Astrocyte (in vitro differentiated cells and primary cell): Measurements from ENCODE around the gene SLC29A1. TPM values are rescaled to one million over a fixed set of nuclear protein-coding genes. Genes with fewer than 3 reads are reported as not detected.

ENCODE experiments used
- DNase-seq: peaks from one replicate; pipeline ENCODE4 v3.0.0-alpha.2; 2010; ENCODE audit warnings: low read depth
- FAIRE-seq: peaks from 2 replicates; lab custom pipeline; 2011; peaks lifted over from hg19 to GRCh38; lab: Jason Lieb, UNC
- H2AFZ ChIP-seq: 2 replicates; pipeline ENCODE4 v1.6.0; 2012; ENCODE audit warnings: low read depth, low read length, inconsistent platforms
- H3K27ac ChIP-seq: 2 replicates; pipeline ENCODE4 v1.5.1; 2011; ENCODE audit warnings: low read depth, low read length, inconsistent platforms
- H3K27me3 ChIP-seq: 2 replicates; pipeline ENCODE4 v1.6.0; 2011; ENCODE audit warnings: low read length, inconsistent platforms; ENCODE audit not compliant: insufficient read depth
- H3K36me3 ChIP-seq: 2 replicates; pipeline ENCODE4 v1.5.1; 2011; ENCODE audit warnings: low read length, inconsistent platforms; ENCODE audit not compliant: insufficient read depth
- H3K4me1 ChIP-seq: 2 replicates; pipeline ENCODE4 v1.5.1; 2011; ENCODE audit warnings: low read length, inconsistent platforms; ENCODE audit not compliant: insufficient read depth
- H3K4me2 ChIP-seq: 2 replicates; pipeline ENCODE4 v1.6.0; 2012; ENCODE audit warnings: low read length, inconsistent platforms
- H3K4me3 ChIP-seq: 2 replicates; pipeline ENCODE4 v1.5.1; 2011; ENCODE audit warnings: low read depth, mild to moderate bottlenecking, low read length, inconsistent platforms; ENCODE audit not compliant: insufficient read depth
- H3K79me2 ChIP-seq: 2 replicates; pipeline ENCODE4 v1.6.0; 2012; ENCODE audit warnings: mild to moderate bottlenecking, low read length, inconsistent platforms; ENCODE audit not compliant: insufficient read depth
- H3K9ac ChIP-seq: 2 replicates; pipeline ENCODE4 v1.6.0; 2012; ENCODE audit warnings: mild to moderate bottlenecking, low read length, inconsistent platforms
- H3K9me3 ChIP-seq: 2 replicates; pipeline ENCODE4 v1.5.1; 2012; ENCODE audit warnings: low read depth, mild to moderate bottlenecking, low read length, inconsistent platforms; ENCODE audit not compliant: insufficient read depth
- H4K20me1 ChIP-seq: 2 replicates; pipeline ENCODE4 v1.6.0; 2012; ENCODE audit warnings: low read length, inconsistent platforms; ENCODE audit not compliant: insufficient read depth
- H3K27ac Mint-ChIP-seq: one replicate; pipeline ENCODE4 v1.8.0; 2021; ENCODE audit warnings: mild to moderate bottlenecking, mixed read lengths; ENCODE audit not compliant: unreplicated experiment
- H3K27me3 Mint-ChIP-seq: one replicate; pipeline ENCODE4 v1.8.0; 2021; ENCODE audit warnings: low read depth, mixed read lengths; ENCODE audit not compliant: unreplicated experiment
- H3K36me3 Mint-ChIP-seq: one replicate; pipeline ENCODE4 v1.8.0; 2021; ENCODE audit warnings: low read depth, mixed read lengths; ENCODE audit not compliant: unreplicated experiment
- H3K4me1 Mint-ChIP-seq: one replicate; pipeline ENCODE4 v1.8.0; 2021; ENCODE audit warnings: low read depth, mixed read lengths; ENCODE audit not compliant: unreplicated experiment
- H3K4me3 Mint-ChIP-seq: one replicate; pipeline ENCODE4 v1.8.0; 2021; ENCODE audit warnings: mild to moderate bottlenecking, moderate library complexity, mixed read lengths; ENCODE audit not compliant: unreplicated experiment
- H3K9me3 Mint-ChIP-seq: one replicate; pipeline ENCODE4 v1.8.0; 2021; ENCODE audit warnings: mild to moderate bottlenecking, mixed read lengths; ENCODE audit not compliant: unreplicated experiment
- CTCF ChIP-seq: IDR thresholded peaks from 2 replicates; pipeline ENCODE4 v1.5.1; 2011; ENCODE audit warnings: low read depth, mild to moderate bottlenecking, inconsistent platforms, low read length, moderate library complexity; ENCODE audit not compliant: insufficient read depth
- EZH2 ChIP-seq: IDR thresholded peaks from 2 replicates; pipeline ENCODE4 v1.6.1; 2012; ENCODE audit warnings: mild to moderate bottlenecking, low read length, inconsistent platforms; ENCODE audit not compliant: insufficient read depth
- total RNA-seq: library from RNA; stranded (reverse); gene quantifications from 2 replicates; pipeline ENCODE4 v1.2.1, GENCODE V29; 2021

Gene SLC29A1
- total RNA-seq, 1 donor from 2014 or later: 15.3 TPM

GRCh38 chr6:44216677-44217331 is 6.6 kb upstream of the SLC29A1 start, which contains the start of gene MYMX:
Gene MYMX, plus strand, starts transcription at chr6:44216926. Its CDS starts 546 bp downstream, at chr6:44217472.
- Mint-ChIP-seq H3K9me3 (no peaks in the 10 kb centered on the region), H3K27me3 (peaks cover 25% of the 10 kb centered on the region), H3K4me1 (peaks cover 14% of the 10 kb centered on the region), H3K4me3 (no peak within 1 kb of the TSS), H3K36me3 (no peaks in the 10 kb centered on the region), H3K27ac (peak within 1 kb of the TSS; percentile 78)
- Histone ChIP-seq H3K4me3 (no peak within 1 kb of the TSS), H3K79me2 (no peaks in the 10 kb centered on the region), H2AFZ (peak within 1 kb of the TSS; percentile 64), H4K20me1 (no peaks in the 10 kb centered on the region), H3K4me2 (peak within 1 kb of the TSS; percentile 31), H3K4me1 (peaks cover 23% of the 10 kb centered on the region), H3K36me3 (no peaks in the 10 kb centered on the region), H3K9ac (no peak within 1 kb of the TSS), H3K27ac (no peak within 1 kb of the TSS), H3K27me3 (peaks cover 6% of the 10 kb centered on the region), H3K9me3 (no peaks in the 10 kb centered on the region)
- FAIRE-seq (no peak), DNase-seq (no peak)
- no peak for TF ChIP-seq EZH2
- no peak for TF ChIP-seq CTCF

- Histone ChIP-seq H3K36me3 (no peaks in the 10 kb centered on the region), H3K27me3 (peaks cover 6% of the 10 kb centered on the region), H2AFZ (peak overlapping the region; percentile 64), H3K4me3 (no peak overlapping the region), H4K20me1 (no peaks in the 10 kb centered on the region), H3K9ac (no peak overlapping the region), H3K4me2 (peak overlapping the region; percentile 31), H3K27ac (no peak overlapping the region), H3K4me1 (peaks cover 26% of the 10 kb centered on the region), H3K79me2 (no peaks in the 10 kb centered on the region), H3K9me3 (no peaks in the 10 kb centered on the region)
- FAIRE-seq: no peak
- no peaks in the 10 kb centered on the region for H3K36me3 Mint-ChIP-seq
- H3K27ac Mint-ChIP-seq: no peak overlapping the region
- H3K4me3 Mint-ChIP-seq: no peak overlapping the region
- no peak for TF ChIP-seq CTCF
- TF ChIP-seq EZH2: no peak
- H3K4me1 Mint-ChIP-seq: peaks cover 15% of the 10 kb centered on the region
- peaks cover 25% of the 10 kb centered on the region for H3K27me3 Mint-ChIP-seq
- peak; percentile 25 for DNase-seq
- no peaks in the 10 kb centered on the region for H3K9me3 Mint-ChIP-seq
Observed at GRCh38 chr6:44217332-44218143, 5.9 kb upstream of the SLC29A1 start.
